ENCODE data around the gene CCDC12.

DNA sequence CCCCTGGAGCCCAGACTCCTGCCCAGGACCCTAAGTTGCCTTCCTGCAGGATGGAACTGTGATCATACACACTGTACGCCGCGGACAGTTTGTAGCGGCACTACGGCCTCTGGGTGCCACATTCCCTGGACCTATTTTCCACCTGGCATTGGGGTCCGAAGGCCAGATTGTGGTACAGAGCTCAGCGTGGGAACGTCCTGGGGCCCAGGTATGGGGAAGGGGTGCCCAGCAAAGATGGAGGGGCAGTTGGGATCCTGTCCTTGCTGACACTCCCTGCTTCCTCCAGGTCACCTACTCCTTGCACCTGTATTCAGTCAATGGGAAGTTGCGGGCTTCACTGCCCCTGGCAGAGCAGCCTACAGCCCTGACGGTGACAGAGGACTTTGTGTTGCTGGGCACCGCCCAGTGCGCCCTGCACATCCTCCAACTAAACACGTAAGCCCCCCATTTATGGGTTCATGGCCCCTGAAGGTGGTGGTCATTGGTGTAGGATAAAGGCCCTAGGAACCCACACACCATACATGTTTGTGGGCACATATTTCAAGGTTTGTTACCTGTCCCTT, 31.8 kb upstream of the CCDC12 start:
- TF ChIP-seq CTCF (IDR thresholded peaks at IDR 0.05) (no peak), POLR2A (IDR thresholded peaks at IDR 0.05) (no peak)

Measured in thyroid gland (tissue), 4 donors.